ENCODE results near the gene AARSD1.

- TF ChIP-seq CTCF (IDR thresholded peaks at IDR 0.05), result no peak
- TF ChIP-seq POLR2A (IDR thresholded peaks at IDR 0.05), result no peak
- TF ChIP-seq EP300 (IDR thresholded peaks at IDR 0.05), result no peak
Measured at GRCh38 chr17:42991471-42991870, 27.2 kb upstream of the AARSD1 start.

Data from ovary (tissue), 3 donors.